Dedifferentiated amniotic fluid mesenchymal stem cell (primary cell): Measurements from ENCODE around the gene ZNF385A.

Experiments
- DNase-seq: peaks from one replicate; pipeline ENCODE4 v3.0.0-alpha.2; 2016; ENCODE audit errors: extremely low spot score

ZNF385A gene

GRCh38 chr12:54415221-54415929 is 30.8 kb upstream of the ZNF385A start:
- no peak for DNase-seq

- DNase-seq, result no peak
Measured at GRCh38 chr12:54413284-54414190, 29.0 kb upstream of the ZNF385A start.

GRCh38 chr12:54412786-54413185 is 28.3 kb upstream of the ZNF385A start:
- DNase-seq, result no peak

- no peak for DNase-seq
Measured at GRCh38 chr12:54412348-54412747, 27.8 kb upstream of the ZNF385A start.

- peak; percentile 91 for DNase-seq
Measured at GRCh38 chr12:54411391-54412241, 27.1 kb upstream of the ZNF385A start.

GRCh38 chr12:54409267-54409666 is 24.7 kb upstream of the ZNF385A start:
- no peak for DNase-seq

- no peak for DNase-seq
Measured at GRCh38 chr12:54407183-54407905, 22.8 kb upstream of the ZNF385A start.

GRCh38 chr12:54405573-54405972 is 21.0 kb upstream of the ZNF385A start:
- DNase-seq, result no peak

- no peak for DNase-seq
Measured at GRCh38 chr12:54405106-54405505, 20.6 kb upstream of the ZNF385A start.

GRCh38 chr12:54404061-54405004 is 19.8 kb upstream of the ZNF385A start:
- peak; percentile 35 for DNase-seq

- no peak for DNase-seq
Measured at GRCh38 chr12:54401119-54401518, 16.6 kb upstream of the ZNF385A start.

GRCh38 chr12:54398995-54399793 is 14.7 kb upstream of the ZNF385A start:
- DNase-seq, result peak; percentile 69

GRCh38 chr12:54398218-54398617 is 13.7 kb upstream of the ZNF385A start:
- DNase-seq, result no peak

GRCh38 chr12:54397157-54397556 is 12.6 kb upstream of the ZNF385A start:
- DNase-seq, result no peak

- no peak for DNase-seq
Measured at GRCh38 chr12:54395545-54395944, 11.0 kb upstream of the ZNF385A start.

- no peak for DNase-seq
Measured at GRCh38 chr12:54394986-54395385, 10.5 kb upstream of the ZNF385A start.

- DNase-seq, result peak; percentile 52
Measured at GRCh38 chr12:54394281-54394719, 9.8 kb upstream of the ZNF385A start.

GRCh38 chr12:54393743-54394142 is 9.2 kb upstream of the ZNF385A start:
- no peak for DNase-seq

GRCh38 chr12:54393207-54393609 is 8.7 kb upstream of the ZNF385A start:
- no peak for DNase-seq
